Measurements from ENCODE around the gene PWWP2B. TPM values are rescaled to one million over a fixed set of nuclear protein-coding genes. Genes with fewer than 3 reads are reported as not detected.

PWWP2B gene
- total and polyA plus RNA-seq, 2 of the 8 experiments (the other 6 are each of a cell fraction or from before 2014, with no cell fraction given), result 5.3 to 10.8 TPM

GRCh38 chr10:132425757-132426155, 28.8 kb downstream of the PWWP2B start:
- Histone ChIP-seq H3K4ac (replicated peaks; ENCODE audit: insufficient read length, low read depth, low read length) (no peak overlapping the region), H3K9me3 (ENCODE audit: insufficient read depth in 2 of 2, low read depth in 1 of 2, low read length in 1 of 2) (peaks cover 0 to 5% of the 10 kb centered on the region in 2 experiments; a peak in 1 of 4 replicates), H3K18ac (ENCODE audit: extremely low read depth, low read length) (no peak overlapping the region), H4K91ac (replicated peaks; ENCODE audit: insufficient read length, low read length) (no peak overlapping the region), H3K4me3 (ENCODE audit: extremely low read depth in 1 of 4, insufficient read depth in 2 of 4, low read depth in 3 of 4, low read length in 4 of 4) (no peak overlapping the region), H2BK120ac (replicated peaks; ENCODE audit: low read depth, low read length) (no peak overlapping the region), H2BK20ac (ENCODE audit: low read length) (no peak overlapping the region), H3K23me2 (ENCODE audit: low read depth, low read length) (peaks cover 11% of the 10 kb centered on the region; the same call in 1 of the 2 replicates), H4K8ac (ENCODE audit: extremely low read depth, insufficient read depth, low read length) (no peak overlapping the region), H4K20me1 (replicated peaks in 1 of 2; ENCODE audit: control insufficient read depth in 1 of 2, insufficient read depth in 2 of 2, low read length in 2 of 2) (peaks cover 0 to 17% of the 10 kb centered on the region in 2 experiments), H3K79me2 (ENCODE audit: control insufficient read depth in 1 of 2, insufficient read depth in 2 of 2, low read length in 2 of 2) (no peaks in the 10 kb centered on the region), H3K27me3 (replicated peaks in 1 of 4; ENCODE audit: control insufficient read depth in 3 of 4, extremely low read depth in 1 of 4, insufficient read depth in 3 of 4, low read length in 3 of 4) (no peaks in the 10 kb centered on the region), H2BK15ac (ENCODE audit: low read length) (0 out of 2 replicates have a peak overlapping the region, but pooled peaks have one; percentile 20), H3K14ac (ENCODE audit: insufficient read length) (no peak overlapping the region), H3K4me1 (replicated peaks in 1 of 4; ENCODE audit: control insufficient read depth in 3 of 4, insufficient read depth in 4 of 4, low read length in 3 of 4) (peaks cover 0 to 16% (median 7%) of the 10 kb centered on the region in 4 experiments; a peak in 6 of 7 replicates), H3K23ac (ENCODE audit: insufficient read length) (no peak overlapping the region), H3K79me1 (ENCODE audit: low read depth, low read length) (0 out of 2 replicates have a peak, but pooled peaks cover 5% of the 10 kb centered on the region), H3K27ac (ENCODE audit: low read depth, low read length) (no peak overlapping the region), H3K4me2 (ENCODE audit: insufficient read depth in 1 of 2, low read depth in 2 of 2, low read length in 2 of 2) (no peak overlapping the region), H3K56ac (replicated peaks; ENCODE audit: insufficient read length, low read depth, low read length) (no peak overlapping the region), H2BK12ac (ENCODE audit: low read depth, low read length) (peak overlapping the region; percentile 94; the same call in 1 of the 2 replicates), H3K36me3 (ENCODE audit: control insufficient read depth in 2 of 4, insufficient read depth in 4 of 4, low read length in 3 of 4) (no peaks in the 10 kb centered on the region; a peak in 1 of 8 replicates), H3K9ac (replicated peaks in 1 of 4; ENCODE audit: extremely low read depth in 1 of 4, low read depth in 3 of 4, low read length in 3 of 4) (no peak overlapping the region), H2BK5ac (ENCODE audit: low read depth, low read length) (no peak overlapping the region; the same call in 1 of the 2 replicates), H2AK5ac (ENCODE audit: low read depth, low read length) (peak overlapping the region; percentile 3; the same call in 1 of the 2 replicates), H4K5ac (ENCODE audit: insufficient read length, low read depth, low read length) (no peak overlapping the region), H2AFZ (ENCODE audit: low read length) (no peak overlapping the region)
- DNase-seq (ENCODE audit: low read depth in 1 of 2, low spot score in 2 of 2), result no peak
- WGBS, 2 experiments (ENCODE audit: extremely low coverage in 1 of 2, insufficient coverage in 1 of 2, insufficient read length in 1 of 2, insufficient replicate concordance in 2 of 2, low coverage in 1 of 2, low lambda C conversion rate in 2 of 2, missing lambda C conversion rate in 1 of 2), result 95% methylated on average over 9 of the region's 9 CpGs; no CpG with 5 or more reads in 1 of the 2 experiments
- POLR2A ChIA-PET (ENCODE audit: partially characterized antibody), result interaction anchor here (1.3 kb wide), 1 partner anchor 11 kb away, joined by 4 read pairs; no protein-coding TSS in a partner anchor
- FAIRE-seq, result no peak
- CTCF ChIA-PET (ENCODE audit: partially characterized antibody), result interaction anchor here (0.6 kb wide), 1 partner anchor 808 kb away, joined by 3 read pairs; no protein-coding TSS in a partner anchor

All from H1 (cell line).